Measurements from ENCODE around the gene TDRD6. TPM values are rescaled to one million over a fixed set of nuclear protein-coding genes. Genes with fewer than 3 reads are reported as not detected.

TDRD6 gene
- total RNA-seq, 1 experiment from 2014 or later: not detected

DNA sequence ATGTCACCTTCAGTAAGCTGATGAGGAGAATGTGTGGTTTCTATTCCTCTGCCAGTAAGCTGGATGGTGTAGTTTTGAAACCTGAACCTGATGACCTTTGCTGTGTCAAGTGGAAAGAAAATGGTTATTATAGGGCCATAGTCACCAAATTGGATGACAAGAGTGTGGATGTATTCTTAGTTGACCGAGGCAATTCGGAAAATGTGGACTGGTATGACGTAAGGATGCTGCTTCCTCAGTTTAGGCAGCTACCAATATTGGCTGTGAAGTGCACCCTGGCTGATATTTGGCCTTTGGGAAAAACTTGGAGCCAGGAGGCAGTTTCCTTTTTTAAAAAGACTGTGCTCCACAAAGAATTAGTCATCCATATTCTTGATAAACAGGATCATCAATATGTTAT is 2.0 kb downstream of the TDRD6 start:
- ATAC-seq: no peak
- no peaks in the 10 kb centered on the region for H3K36me3 ChIP-seq (ENCODE audit: control insufficient read depth, insufficient read depth, low read length)
- CTCF ChIA-PET: no interaction called here
- no peaks in the 10 kb centered on the region for H3K9me3 ChIP-seq (ENCODE audit: control insufficient read depth, insufficient read depth, low read depth, low read length)
- no peak overlapping the region for H3K4me3 ChIP-seq (ENCODE audit: low read depth in 2 of 2, low read length in 2 of 2)
- H3K27ac ChIP-seq (ENCODE audit: low read length): no peak overlapping the region
- no TSS peak for BruUV-seq (replicated peaks)
- DNase-seq (ENCODE audit: low read depth, low spot score): no peak
- peaks cover 2% of the 10 kb centered on the region; the same call in 1 of the 2 replicates for H3K27me3 ChIP-seq (ENCODE audit: control insufficient read depth, insufficient read depth, low read length)
- POLR2A ChIA-PET: no interaction called here
- intact Hi-C loops (cut with micrococcal nuclease; ENCODE audit: unreplicated experiment): no loop called here
- in situ Hi-C loops (cut with HindIII; ENCODE audit: low pct_unique_long_range_greater_than_20kb, low sequenced_read_pairs): no loop called here
- no peaks in the 10 kb centered on the region for H3K4me1 ChIP-seq (ENCODE audit: control insufficient read depth, insufficient read depth, low read length)
- no peak for TF ChIP-seq TCF7L2 (IDR thresholded peaks at IDR 0.05; ENCODE audit: low read depth, low read length)
- TF ChIP-seq SIN3A (IDR thresholded peaks at IDR 0.05; ENCODE audit: borderline replicate concordance, insufficient read depth, low read depth, low read length): no peak
- TF ChIP-seq, protein P1, sequence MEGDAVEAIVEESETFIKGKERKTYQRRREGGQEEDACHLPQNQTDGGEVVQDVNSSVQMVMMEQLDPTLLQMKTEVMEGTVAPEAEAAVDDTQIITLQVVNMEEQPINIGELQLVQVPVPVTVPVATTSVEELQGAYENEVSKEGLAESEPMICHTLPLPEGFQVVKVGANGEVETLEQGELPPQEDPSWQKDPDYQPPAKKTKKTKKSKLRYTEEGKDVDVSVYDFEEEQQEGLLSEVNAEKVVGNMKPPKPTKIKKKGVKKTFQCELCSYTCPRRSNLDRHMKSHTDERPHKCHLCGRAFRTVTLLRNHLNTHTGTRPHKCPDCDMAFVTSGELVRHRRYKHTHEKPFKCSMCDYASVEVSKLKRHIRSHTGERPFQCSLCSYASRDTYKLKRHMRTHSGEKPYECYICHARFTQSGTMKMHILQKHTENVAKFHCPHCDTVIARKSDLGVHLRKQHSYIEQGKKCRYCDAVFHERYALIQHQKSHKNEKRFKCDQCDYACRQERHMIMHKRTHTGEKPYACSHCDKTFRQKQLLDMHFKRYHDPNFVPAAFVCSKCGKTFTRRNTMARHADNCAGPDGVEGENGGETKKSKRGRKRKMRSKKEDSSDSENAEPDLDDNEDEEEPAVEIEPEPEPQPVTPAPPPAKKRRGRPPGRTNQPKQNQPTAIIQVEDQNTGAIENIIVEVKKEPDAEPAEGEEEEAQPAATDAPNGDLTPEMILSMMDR (IDR thresholded peaks at IDR 0.05): no peak

DNA sequence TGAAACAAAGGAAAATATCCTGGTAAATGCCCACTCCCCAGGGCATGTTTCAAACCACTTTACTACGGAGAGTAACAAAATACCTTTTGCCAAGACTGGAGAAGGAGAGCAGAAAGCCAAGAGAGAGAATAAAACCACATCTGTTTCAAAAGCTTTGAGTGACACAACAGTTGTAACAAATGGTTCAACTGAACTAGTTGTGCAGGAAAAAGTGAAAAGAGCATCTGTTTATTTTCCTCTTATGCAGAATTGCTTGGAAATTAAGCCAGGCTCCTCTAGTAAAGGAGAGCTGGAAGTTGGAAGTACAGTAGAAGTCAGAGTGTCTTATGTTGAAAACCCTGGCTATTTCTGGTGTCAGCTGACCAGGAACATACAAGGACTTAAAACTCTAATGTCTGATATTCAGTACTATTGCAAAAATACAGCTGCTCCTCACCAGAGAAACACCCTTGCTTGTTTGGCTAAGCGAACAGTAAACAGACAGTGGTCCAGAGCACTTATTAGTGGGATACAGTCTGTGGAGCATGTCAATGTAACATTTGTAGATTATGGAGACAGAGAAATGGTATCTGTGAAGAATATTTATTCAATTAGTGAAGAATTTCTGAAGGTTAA is 2.6 kb downstream of the TDRD6 start:
- DNase-seq (ENCODE audit: low read depth, low spot score) (no peak), ATAC-seq (no peak)
- Histone ChIP-seq H3K9me3 (ENCODE audit: control insufficient read depth, insufficient read depth, low read depth, low read length) (no peaks in the 10 kb centered on the region), H3K27me3 (ENCODE audit: control insufficient read depth, insufficient read depth, low read length) (peaks cover 2% of the 10 kb centered on the region; the same call in 1 of the 2 replicates), H3K4me3 (ENCODE audit: low read depth in 2 of 2, low read length in 2 of 2) (no peak overlapping the region), H3K4me1 (ENCODE audit: control insufficient read depth, insufficient read depth, low read length) (no peaks in the 10 kb centered on the region), H3K36me3 (ENCODE audit: control insufficient read depth, insufficient read depth, low read length) (no peaks in the 10 kb centered on the region), H3K27ac (ENCODE audit: low read length) (no peak overlapping the region)
- intact Hi-C loops (cut with micrococcal nuclease; ENCODE audit: unreplicated experiment): no loop called here
- ChIA-PET CTCF (no interaction called here), POLR2A (no interaction called here)
- no TSS peak for BruUV-seq (replicated peaks)
- TF ChIP-seq, protein P2, sequence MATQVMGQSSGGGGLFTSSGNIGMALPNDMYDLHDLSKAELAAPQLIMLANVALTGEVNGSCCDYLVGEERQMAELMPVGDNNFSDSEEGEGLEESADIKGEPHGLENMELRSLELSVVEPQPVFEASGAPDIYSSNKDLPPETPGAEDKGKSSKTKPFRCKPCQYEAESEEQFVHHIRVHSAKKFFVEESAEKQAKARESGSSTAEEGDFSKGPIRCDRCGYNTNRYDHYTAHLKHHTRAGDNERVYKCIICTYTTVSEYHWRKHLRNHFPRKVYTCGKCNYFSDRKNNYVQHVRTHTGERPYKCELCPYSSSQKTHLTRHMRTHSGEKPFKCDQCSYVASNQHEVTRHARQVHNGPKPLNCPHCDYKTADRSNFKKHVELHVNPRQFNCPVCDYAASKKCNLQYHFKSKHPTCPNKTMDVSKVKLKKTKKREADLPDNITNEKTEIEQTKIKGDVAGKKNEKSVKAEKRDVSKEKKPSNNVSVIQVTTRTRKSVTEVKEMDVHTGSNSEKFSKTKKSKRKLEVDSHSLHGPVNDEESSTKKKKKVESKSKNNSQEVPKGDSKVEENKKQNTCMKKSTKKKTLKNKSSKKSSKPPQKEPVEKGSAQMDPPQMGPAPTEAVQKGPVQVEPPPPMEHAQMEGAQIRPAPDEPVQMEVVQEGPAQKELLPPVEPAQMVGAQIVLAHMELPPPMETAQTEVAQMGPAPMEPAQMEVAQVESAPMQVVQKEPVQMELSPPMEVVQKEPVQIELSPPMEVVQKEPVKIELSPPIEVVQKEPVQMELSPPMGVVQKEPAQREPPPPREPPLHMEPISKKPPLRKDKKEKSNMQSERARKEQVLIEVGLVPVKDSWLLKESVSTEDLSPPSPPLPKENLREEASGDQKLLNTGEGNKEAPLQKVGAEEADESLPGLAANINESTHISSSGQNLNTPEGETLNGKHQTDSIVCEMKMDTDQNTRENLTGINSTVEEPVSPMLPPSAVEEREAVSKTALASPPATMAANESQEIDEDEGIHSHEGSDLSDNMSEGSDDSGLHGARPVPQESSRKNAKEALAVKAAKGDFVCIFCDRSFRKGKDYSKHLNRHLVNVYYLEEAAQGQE (IDR thresholded peaks at IDR 0.05; ENCODE audit: insufficient read depth in 1 of 2, low read depth in 2 of 2, low read length in 1 of 2): no peak
- TF ChIP-seq POLR2AphosphoS5 (IDR thresholded peaks at IDR 0.05; ENCODE audit: low read depth, low read length): no peak
- TF ChIP-seq, protein P1 (IDR thresholded peaks at IDR 0.05): no peak
- no peak for TF ChIP-seq SIN3A (IDR thresholded peaks at IDR 0.05; ENCODE audit: borderline replicate concordance, insufficient read depth, low read depth, low read length)
- TF ChIP-seq TCF7L2 (IDR thresholded peaks at IDR 0.05; ENCODE audit: low read depth, low read length): no peak
- in situ Hi-C loops (cut with HindIII; ENCODE audit: low pct_unique_long_range_greater_than_20kb, low sequenced_read_pairs): no loop called here

Data from Panc1 (cell line).